Transverse colon (tissue), 4 donors: ENCODE measurements around the gene DYNLT3. TPM values are rescaled to one million over a fixed set of nuclear protein-coding genes. Genes with fewer than 3 reads are reported as not detected.
A peak's percentile ranks its signal among the peaks of the same experiment; 100 is the strongest.

Experiments
- DNase-seq: peaks from one replicate; pipeline ENCODE4 v3.0.0-alpha.2; 2019
- H3K27ac ChIP-seq, 4 donors: fragments of 200-600 bp; sonication (generic); 2 replicates each; pipeline ENCODE4 v1.5.1; 2016 to 2018; ENCODE audit warnings: inconsistent platforms in 4 of 4
- H3K27me3 ChIP-seq: fragments of 200-600 bp; sonication (generic); 2 replicates; pipeline ENCODE4 v1.5.1; 2017; ENCODE audit warnings: inconsistent platforms
- H3K36me3 ChIP-seq, 4 donors: fragments of 200-600 bp; sonication (generic); 2 replicates each; pipeline ENCODE4 v1.5.1; 2017 to 2019; ENCODE audit warnings: inconsistent platforms in 4 of 4
- H3K4me1 ChIP-seq, 4 donors: fragments of 200-600 bp; sonication (generic); 2 replicates each; pipeline ENCODE4 v1.5.1; 2017 to 2020; ENCODE audit warnings: inconsistent platforms in 4 of 4
- H3K4me3 ChIP-seq, 4 donors: fragments of 200-600 bp; sonication (generic); 1 replicate in 1 of 4; 2 replicates in 3 of 4; pipeline versions ENCODE4 v1.5.1 to v1.6.1; 2017 to 2019; ENCODE audit warnings: inconsistent platforms in 4 of 4
- H3K9me3 ChIP-seq, 2 donors: fragments of 200-600 bp; sonication (generic); 2 replicates each; pipeline ENCODE4 v1.5.1; 2017 to 2019; ENCODE audit warnings: inconsistent platforms in 2 of 2
- EP300 ChIP-seq: sonication (generic); formaldehyde crosslinking; IDR thresholded peaks from one replicate; pipeline ENCODE4 v1.6.1; 2017; ENCODE audit warnings: antibody characterized with exemption, low read depth
- POLR2A ChIP-seq: fragments of 450-650 bp; IDR thresholded peaks from one replicate; pipeline ENCODE4 v1.6.1; 2016; ENCODE audit warnings: antibody characterized with exemption, mild to moderate bottlenecking, moderate library complexity
- POLR2AphosphoS5 ChIP-seq, 3 donors: sonication (generic); formaldehyde crosslinking; IDR thresholded peaks; one replicate each; pipeline ENCODE4 v1.6.1; 2016; ENCODE audit warnings: antibody characterized with exemption in 3 of 3
- WGBS, 2 donors: methylation state at CpG; one replicate each; pipeline ENCODE4 v1.1.5; 2018; ENCODE audit warnings: low coverage in 1 of 2; 5-methylcytosine and 5-hydroxymethylcytosine counted together
- in situ Hi-C, 4 donors: fragments of 200-750 bp; cut with MboI; loops; one replicate each; pipeline versions ENCODE4 v1.15.0 to v1.15.1; 2017; ENCODE audit warnings: low sequenced_read_pairs in 3 of 4, low pct_ligation_motif_present in 1 of 4, low pct_unique_long_range_greater_than_20kb in 1 of 4
- intact Hi-C: fragments of 100-400 bp; cut with DNase I; formaldehyde crosslinking; loops from one replicate; pipeline ENCODE4 v1.15.1; 2023; ENCODE audit warnings: low total_unique reads
- total RNA-seq, 4 donors: library from RNA; depleted of rRNA; stranded (reverse); fragments of >200 nt; gene quantifications; one replicate each; pipeline ENCODE4 v1.1.0, GENCODE V29; 2016
- TF ChIP-seq, protein P1 (sequence below), 5 experiments: fragments of 200-600 bp in 3 of 5; fragments of 450-650 bp in 2 of 5; sonication (generic) in 3 of 5; IDR thresholded peaks; 1 replicate in 2 of 5; 2 replicates in 3 of 5; pipeline ENCODE4 v1.5.1; 2016 to 2017; ENCODE audit warnings: antibody characterized with exemption in 5 of 5, inconsistent platforms in 3 of 5, mild to moderate bottlenecking in 2 of 5, moderate library complexity in 1 of 5

The DYNLT3 gene
- total RNA-seq, 4 donors from 2014 or later, result 9.7 to 61.3 (median 25.9) TPM

DNA sequence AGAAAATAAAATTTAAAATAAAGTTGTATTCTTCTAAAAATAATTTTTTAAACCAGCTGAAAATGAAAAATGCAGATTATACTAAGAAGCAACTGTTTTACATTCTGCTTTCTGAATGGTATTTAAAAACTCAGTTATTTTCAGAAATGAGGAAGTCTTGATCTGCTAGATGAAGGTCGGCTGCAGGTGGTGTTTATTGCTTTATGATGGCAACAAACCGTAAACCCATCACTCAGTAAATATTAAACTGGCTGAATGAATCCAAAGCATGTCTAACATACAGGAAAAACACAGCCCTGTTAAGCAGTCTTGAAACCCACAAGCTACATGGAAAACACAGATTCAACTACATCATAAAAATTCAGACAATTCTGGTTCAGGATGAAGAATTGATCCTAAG lies 29.3 kb downstream of the DYNLT3 start:
- peak; percentile 14 for DNase-seq
- no peak overlapping the region for H3K27ac ChIP-seq
- H3K4me3 ChIP-seq, result no peak overlapping the region
- no peak for TF ChIP-seq EP300
- TF ChIP-seq POLR2A, result no peak
- no peak for TF ChIP-seq POLR2AphosphoS5 (IDR thresholded peaks at IDR 0.05)
- TF ChIP-seq, protein P1, sequence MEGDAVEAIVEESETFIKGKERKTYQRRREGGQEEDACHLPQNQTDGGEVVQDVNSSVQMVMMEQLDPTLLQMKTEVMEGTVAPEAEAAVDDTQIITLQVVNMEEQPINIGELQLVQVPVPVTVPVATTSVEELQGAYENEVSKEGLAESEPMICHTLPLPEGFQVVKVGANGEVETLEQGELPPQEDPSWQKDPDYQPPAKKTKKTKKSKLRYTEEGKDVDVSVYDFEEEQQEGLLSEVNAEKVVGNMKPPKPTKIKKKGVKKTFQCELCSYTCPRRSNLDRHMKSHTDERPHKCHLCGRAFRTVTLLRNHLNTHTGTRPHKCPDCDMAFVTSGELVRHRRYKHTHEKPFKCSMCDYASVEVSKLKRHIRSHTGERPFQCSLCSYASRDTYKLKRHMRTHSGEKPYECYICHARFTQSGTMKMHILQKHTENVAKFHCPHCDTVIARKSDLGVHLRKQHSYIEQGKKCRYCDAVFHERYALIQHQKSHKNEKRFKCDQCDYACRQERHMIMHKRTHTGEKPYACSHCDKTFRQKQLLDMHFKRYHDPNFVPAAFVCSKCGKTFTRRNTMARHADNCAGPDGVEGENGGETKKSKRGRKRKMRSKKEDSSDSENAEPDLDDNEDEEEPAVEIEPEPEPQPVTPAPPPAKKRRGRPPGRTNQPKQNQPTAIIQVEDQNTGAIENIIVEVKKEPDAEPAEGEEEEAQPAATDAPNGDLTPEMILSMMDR (IDR thresholded peaks at IDR 0.05), result no peak
- intact Hi-C loops, result no loop called here
- WGBS, 2 donors, result 0 to 24% methylated on average over 2 of the region's 2 CpGs
- H3K9me3 ChIP-seq, result no peaks in the 10 kb centered on the region
- no peaks in the 10 kb centered on the region for H3K36me3 ChIP-seq
- H3K4me1 ChIP-seq, result peaks cover 0 to 5% (median 0%) of the 10 kb centered on the region in 4 donors
- in situ Hi-C loops, result no loop called here
- H3K27me3 ChIP-seq, result no peaks in the 10 kb centered on the region

DNA sequence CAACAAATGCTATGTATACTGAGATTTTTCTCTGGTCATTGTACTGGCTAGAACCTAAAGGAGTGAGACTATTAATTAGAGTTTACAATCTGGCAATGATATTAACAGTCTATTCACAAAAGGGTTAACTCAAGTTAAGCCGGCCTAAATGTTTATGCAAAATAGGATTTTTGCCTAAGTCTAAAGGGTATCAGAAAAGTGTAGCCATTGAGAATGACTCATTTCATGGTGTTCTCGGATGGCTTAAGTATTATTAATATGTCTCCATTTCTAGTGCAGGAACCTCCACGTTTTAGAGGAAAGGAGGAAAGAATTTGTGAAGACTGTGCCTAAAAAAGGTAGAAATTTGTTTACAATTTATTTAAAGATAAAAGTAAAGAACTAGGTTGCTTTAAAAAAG lies 29.8 kb downstream of the DYNLT3 start:
- in situ Hi-C loops (no loop called here), intact Hi-C loops (no loop called here)
- H3K36me3 ChIP-seq, result no peaks in the 10 kb centered on the region
- no peaks in the 10 kb centered on the region for H3K9me3 ChIP-seq
- TF ChIP-seq, protein P1 (IDR thresholded peaks at IDR 0.05), result no peak
- peaks cover 0 to 5% (median 0%) of the 10 kb centered on the region in 4 donors for H3K4me1 ChIP-seq
- no peaks in the 10 kb centered on the region for H3K27me3 ChIP-seq
- DNase-seq, result no peak
- H3K4me3 ChIP-seq, result no peak overlapping the region
- H3K27ac ChIP-seq, result no peak overlapping the region
- 25 to 27% methylated on average over 2 to 3 of the region's 3 CpGs for WGBS, 2 donors

DNA sequence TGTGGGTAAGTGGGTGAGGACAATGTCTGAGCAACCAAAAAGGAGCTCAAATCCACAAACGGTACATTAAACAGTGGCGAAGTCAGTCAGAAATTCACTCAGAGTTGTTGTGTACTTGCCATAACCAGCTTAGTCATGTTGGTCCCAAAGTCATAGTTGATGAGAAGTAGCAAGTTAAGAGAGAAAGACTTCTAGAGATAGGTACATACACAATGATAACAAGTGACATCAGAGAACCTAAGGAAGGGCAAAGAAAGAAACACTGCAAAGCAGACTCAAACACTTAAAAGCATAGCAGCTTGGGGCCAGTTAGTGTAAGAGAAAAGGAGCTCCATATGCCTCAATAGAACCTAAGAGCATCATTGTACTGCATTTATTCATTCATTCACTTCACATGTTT lies 30.2 kb downstream of the DYNLT3 start:
- Histone ChIP-seq H3K36me3 (no peaks in the 10 kb centered on the region), H3K27me3 (no peaks in the 10 kb centered on the region), H3K4me1 (peaks cover 0 to 5% (median 1%) of the 10 kb centered on the region in 4 donors), H3K27ac (no peak overlapping the region), H3K4me3 (no peak overlapping the region), H3K9me3 (no peaks in the 10 kb centered on the region)
- WGBS, 2 donors, result 82% methylated on average over 2 of the region's 2 CpGs; no CpG with 5 or more reads in 1 of the 2 donors
- no peak for DNase-seq
- in situ Hi-C loops (no loop called here), intact Hi-C loops (no loop called here)
- TF ChIP-seq POLR2A, result no peak
- no peak for TF ChIP-seq EP300
- TF ChIP-seq, protein P1 (IDR thresholded peaks at IDR 0.05), result no peak
- TF ChIP-seq POLR2AphosphoS5 (IDR thresholded peaks at IDR 0.05), result no peak

DNA sequence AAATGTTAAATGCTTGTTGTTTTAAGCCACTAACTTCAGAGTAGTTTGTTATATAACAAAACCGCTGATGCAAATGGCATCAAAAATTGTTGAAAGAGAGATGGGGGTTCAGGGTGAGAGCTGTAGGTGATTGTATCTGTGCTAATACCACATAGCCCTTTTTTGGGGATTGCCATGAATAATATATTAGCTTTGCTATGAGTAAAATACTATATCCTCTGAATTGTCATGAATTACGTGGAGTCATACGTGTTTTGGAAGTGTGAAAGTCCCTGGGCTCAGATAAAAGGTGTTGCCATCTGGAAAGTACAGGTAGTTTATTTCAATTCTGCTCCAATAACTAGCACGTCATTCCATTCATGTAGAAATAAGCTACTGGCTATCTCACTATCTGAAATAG lies 30.6 kb downstream of the DYNLT3 start:
- H3K36me3 ChIP-seq, result no peaks in the 10 kb centered on the region
- H3K27me3 ChIP-seq, result no peaks in the 10 kb centered on the region
- DNase-seq, result no peak
- 43 to 60% methylated on average over 1 to 4 of the region's 4 CpGs for WGBS, 2 donors
- TF ChIP-seq, protein P1 (IDR thresholded peaks at IDR 0.05), result no peak
- TF ChIP-seq POLR2AphosphoS5 (IDR thresholded peaks at IDR 0.05) (no peak), EP300 (no peak), POLR2A (no peak)
- no peak overlapping the region for H3K27ac ChIP-seq
- no peak overlapping the region for H3K4me3 ChIP-seq
- intact Hi-C loops, result no loop called here
- no peaks in the 10 kb centered on the region for H3K9me3 ChIP-seq
- H3K4me1 ChIP-seq, result peaks cover 0 to 5% (median 1%) of the 10 kb centered on the region in 4 donors
- in situ Hi-C loops, result no loop called here
